Endodermal cell (in vitro differentiated cells): ENCODE results near the gene PROSER2. TPM values are rescaled to one million over a fixed set of nuclear protein-coding genes. Genes with fewer than 3 reads are reported as not detected.

Source experiments
- DNase-seq: peaks from one replicate; pipeline ENCODE4 v3.0.0-alpha.2; 2017
- H3K27ac ChIP-seq: 2 replicates; pipeline ENCODE4 v1.5.1; 2013; ENCODE audit warnings: mild to moderate bottlenecking, low read depth, low read length, moderate library complexity
- H3K27me3 ChIP-seq: 2 replicates; pipeline ENCODE4 v1.6.1; 2013; ENCODE audit warnings: mild to moderate bottlenecking, low read length, moderate library complexity; ENCODE audit not compliant: insufficient read depth, control insufficient read depth, poor library complexity, severe bottlenecking
- H3K36me3 ChIP-seq: 2 replicates; pipeline ENCODE4 v1.7.0; 2013; ENCODE audit warnings: mild to moderate bottlenecking, low read length, moderate library complexity; ENCODE audit not compliant: control insufficient read depth, insufficient read depth
- H3K4me1 ChIP-seq: one replicate; pipeline ENCODE4 v1.7.0; 2013; ENCODE audit warnings: low read length; ENCODE audit not compliant: control insufficient read depth, insufficient read depth
- H3K4me3 ChIP-seq: 2 replicates; pipeline ENCODE4 v1.5.1; 2013; ENCODE audit warnings: mild to moderate bottlenecking, low read length, moderate library complexity
- H3K9ac ChIP-seq: 2 replicates; pipeline ENCODE4 v1.6.1; 2013; ENCODE audit warnings: mild to moderate bottlenecking, low read length, moderate library complexity; ENCODE audit not compliant: poor library complexity, severe bottlenecking; ENCODE audit errors: extremely low read depth
- H3K9me3 ChIP-seq: 2 replicates; pipeline ENCODE4 v1.6.1; 2013; ENCODE audit warnings: mild to moderate bottlenecking, low read length, moderate library complexity; ENCODE audit not compliant: control insufficient read depth
- H3K27ac Mint-ChIP-seq: 2 replicates; pipeline ENCODE4 v1.8.0; 2020; ENCODE audit warnings: mixed read lengths
- H3K27me3 Mint-ChIP-seq: 2 replicates; pipeline ENCODE4 v1.8.0; 2021; ENCODE audit warnings: mild to moderate bottlenecking, mixed read lengths; ENCODE audit not compliant: insufficient read depth
- H3K36me3 Mint-ChIP-seq: 2 replicates; pipeline ENCODE4 v1.8.0; 2020; ENCODE audit warnings: low read depth, mixed read lengths
- H3K4me1 Mint-ChIP-seq: 2 replicates; pipeline ENCODE4 v1.8.0; 2020; ENCODE audit warnings: mixed read lengths
- H3K4me3 Mint-ChIP-seq: 2 replicates; pipeline ENCODE4 v1.8.0; 2020; ENCODE audit warnings: mild to moderate bottlenecking, moderate library complexity, mixed read lengths
- H3K9me3 Mint-ChIP-seq: 2 replicates; pipeline ENCODE4 v1.8.0; 2020; ENCODE audit warnings: mild to moderate bottlenecking, mixed read lengths
- CTCF ChIP-seq: fragments of 200-600 bp; sonication (generic); conservative IDR thresholded peaks from 2 replicates; pipeline ENCODE4 v1.5.0; 2021; ENCODE audit warnings: antibody characterized with exemption, mild to moderate bottlenecking
- WGBS, 2 experiments: methylation state at CpG; one replicate each; pipeline versions ENCODE4 v1.1.5 to v1.1.7; 2013; ENCODE audit warnings: missing lambda C conversion rate in 2 of 2, mixed read lengths in 1 of 2; ENCODE audit not compliant: insufficient coverage in 1 of 2, insufficient read length in 1 of 2; 5-methylcytosine and 5-hydroxymethylcytosine counted together
- long read RNA-seq, 4 experiments: library from polyadenylated mRNA in 2 of 4; library from RNA in 1 of 4; library from capped mRNA in 1 of 4; stranded (forward) in 3 of 4; unstranded in 1 of 4; transcript quantifications; one replicate each; pipeline ENCODE4 v2.0.0, GENCODE V29; 2020 to 2021; ENCODE audit warnings: inconsistent platforms in 1 of 4
- polyA plus RNA-seq, 2 experiments: library from polyadenylated mRNA; stranded (reverse); fragments of 50-300 nt; gene quantifications; one replicate each; pipeline ENCODE4 v1.2.3, GENCODE V29; 2013
- total RNA-seq, 2 donors: library from RNA; stranded (reverse); fragmentation: NEBNext Ultra II Directional in 1 of 2; extraction: Animal tissue kit (Norgen Biotek cat#: 25700) in 1 of 2; gene quantifications; 2 replicates in 1 of 2; 3 replicates in 1 of 2; pipeline ENCODE4 v1.2.1, GENCODE V29; 2021

The PROSER2 gene
- total RNA-seq, result 10 to 100 TPM; 13.2 to 18.9 TPM
- polyA plus RNA-seq (2013, experiment 1 of 2), result 5.6 TPM
- 5.0 TPM for polyA plus RNA-seq (2013, experiment 2 of 2)
- long read RNA-seq, experiment 1, partial matches to known transcripts, result 0 of 6 reads
- long read RNA-seq, experiment 1, other reads (novel, unspliced or antisense), result 2 of 6 reads
- long read RNA-seq, experiment 2, transcript PROSER2-201 (4 exons, 3,333 nt), result major isoform, 50 of 58 reads
- long read RNA-seq, experiment 2, partial matches to known transcripts, result 1 of 58 reads
- long read RNA-seq, experiment 2, other reads (novel, unspliced or antisense), result 5 of 58 reads
- long read RNA-seq, experiment 3, partial matches to known transcripts, result 0 of 1 reads
- long read RNA-seq, experiment 3, other reads (novel, unspliced or antisense), result 1 of 1 reads
- long read RNA-seq, experiment 4, partial matches to known transcripts, result 0 of 1 reads
- long read RNA-seq, experiment 4, other reads (novel, unspliced or antisense), result 0 of 1 reads

GRCh38 chr10:11823122-11823988 is at the start of gene PROSER2:
TSS of gene PROSER2 (plus strand) at chr10:11823356. CDS start at chr10:11852078, 28,722 bp downstream.
- no peaks in the 10 kb centered on the region for H3K9me3 Mint-ChIP-seq
- H3K9me3 ChIP-seq, result no peaks in the 10 kb centered on the region
- H3K27ac Mint-ChIP-seq, result peak within 1 kb of the TSS; percentile 61
- H3K36me3 Mint-ChIP-seq, result no peaks in the 10 kb centered on the region
- peaks cover 3% of the 10 kb centered on the region for H3K4me1 ChIP-seq
- H3K27me3 ChIP-seq, result no peaks in the 10 kb centered on the region
- peak; percentile 59 for TF ChIP-seq CTCF
- H3K4me1 Mint-ChIP-seq, result peaks cover 17% of the 10 kb centered on the region
- no peak within 1 kb of the TSS for H3K27ac ChIP-seq
- H3K4me3 ChIP-seq, result peak within 1 kb of the TSS; percentile 93
- no peaks in the 10 kb centered on the region for H3K36me3 ChIP-seq
- peak; percentile 77 for DNase-seq
- 0 to 2% methylated on average over 9 to 114 of the region's 114 CpGs for WGBS, 2 experiments
- H3K27me3 Mint-ChIP-seq, result peaks cover 8% of the 10 kb centered on the region
- peak within 1 kb of the TSS; percentile 71 for H3K4me3 Mint-ChIP-seq
- H3K9ac ChIP-seq, result peak within 1 kb of the TSS; percentile 75

- H3K4me1 ChIP-seq, result no peaks in the 10 kb centered on the region
- H3K9me3 ChIP-seq, result no peaks in the 10 kb centered on the region
- no peaks in the 10 kb centered on the region for H3K36me3 Mint-ChIP-seq
- DNase-seq, result no peak
- no peak for TF ChIP-seq CTCF
- H3K4me1 Mint-ChIP-seq, result no peaks in the 10 kb centered on the region
- H3K9ac ChIP-seq, result no peak overlapping the region
- H3K4me3 Mint-ChIP-seq, result no peak overlapping the region
- no peak overlapping the region for H3K27ac ChIP-seq
- H3K4me3 ChIP-seq, result no peak overlapping the region
- no peaks in the 10 kb centered on the region for H3K36me3 ChIP-seq
- peaks cover 3% of the 10 kb centered on the region for H3K9me3 Mint-ChIP-seq
- H3K27me3 ChIP-seq, result no peaks in the 10 kb centered on the region
- H3K27ac Mint-ChIP-seq, result no peak overlapping the region
- no peaks in the 10 kb centered on the region for H3K27me3 Mint-ChIP-seq
- WGBS, 2 experiments, result 90 to 91% methylated on average over 4 to 14 of the region's 14 CpGs
Measured at GRCh38 chr10:11773761-11774441, 49.3 kb upstream of the PROSER2 start.

- no peak overlapping the region for H3K4me3 Mint-ChIP-seq
- no peak overlapping the region for H3K27ac Mint-ChIP-seq
- H3K36me3 Mint-ChIP-seq, result no peaks in the 10 kb centered on the region
- no peak for TF ChIP-seq CTCF
- Histone ChIP-seq H3K9me3 (no peaks in the 10 kb centered on the region), H3K36me3 (no peaks in the 10 kb centered on the region), H3K4me3 (no peak overlapping the region), H3K27me3 (no peaks in the 10 kb centered on the region), H3K27ac (no peak overlapping the region), H3K4me1 (no peaks in the 10 kb centered on the region), H3K9ac (no peak overlapping the region)
- H3K27me3 Mint-ChIP-seq, result no peaks in the 10 kb centered on the region
- WGBS, 2 experiments, result 84 to 100% methylated on average over 1 to 5 of the region's 5 CpGs
- peaks cover 9% of the 10 kb centered on the region for H3K9me3 Mint-ChIP-seq
- DNase-seq, result no peak
- H3K4me1 Mint-ChIP-seq, result no peaks in the 10 kb centered on the region
Measured at GRCh38 chr10:11775412-11775811, 47.7 kb upstream of the PROSER2 start.
